Measurements from ENCODE around the gene GIT1.

DNA sequence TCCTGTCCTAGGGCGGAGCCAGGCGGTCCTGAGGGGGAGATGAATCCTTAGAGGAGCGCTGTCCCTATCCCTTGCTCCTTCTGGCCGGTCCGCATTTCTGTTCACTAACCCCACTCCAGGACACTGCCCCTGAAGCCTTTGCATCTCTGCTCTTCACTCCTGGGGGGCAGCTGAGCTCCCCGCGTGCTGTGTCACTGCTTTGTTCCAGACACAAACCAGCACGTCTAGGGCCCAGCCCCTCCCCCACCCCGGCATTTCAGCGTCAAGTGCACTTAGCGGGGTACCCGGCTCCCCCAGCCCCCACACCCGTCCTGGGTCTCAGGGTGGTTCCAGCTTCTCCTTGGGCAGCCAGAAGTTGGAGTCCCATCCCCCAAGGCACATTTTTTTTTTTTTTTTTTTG, 24.4 kb upstream of the GIT1 start:
- no peak for TF ChIP-seq POLR2A (IDR thresholded peaks at IDR 0.05)
- TF ChIP-seq POLR2AphosphoS5 (IDR thresholded peaks at IDR 0.05), result no peak
